HCT116 (cell line): Measurements from ENCODE around the gene PSTPIP1. TPM values are rescaled to one million over a fixed set of nuclear protein-coding genes. Genes with fewer than 3 reads are reported as not detected.

ENCODE experiments used
- ATAC-seq: fragments of 200-7000 bp; cut with Tn5 transposase; 2 replicates; pipeline ENCODE4 v1.9.1; 2020; ENCODE audit warnings: mild to moderate bottlenecking, moderate library complexity
- BruUV-seq: library from RNA; stranded (reverse); fragments of 400-500 nt; replicated peaks from 2 replicates; lab custom pipeline; 2021; lab: Mats Ljungman, UMichigan
- CTCF ChIA-PET: fragments of 300-600 bp; sonication (Branson Sonifier 250); formaldehyde crosslinking; loops from one replicate; lab custom pipeline; 2021; ENCODE audit warnings: antibody characterized with exemption; lab: Charles Lee
- POLR2A ChIA-PET: fragments of 300-600, 350-600 bp; sonication (Branson Sonifier 250); formaldehyde crosslinking; loops from one replicate; lab custom pipeline; 2021; ENCODE audit warnings: antibody characterized with exemption; lab: Charles Lee
- RAD21 ChIA-PET, 2 experiments: fragments of 300-600 bp; sonication (Branson Sonifier 250); formaldehyde crosslinking; loops; one replicate each; lab custom pipeline; 2023; ENCODE audit warnings: low total read pairs in 2 of 2; ENCODE audit not compliant: uncharacterized antibody in 2 of 2, unreplicated experiment in 2 of 2, low non-redundant PET in 1 of 2; lab: Charles Lee
- DNase-seq: peaks from one replicate; pipeline ENCODE4 v3.0.0-alpha.2; 2010; ENCODE audit warnings: low read depth, low spot score
- H2AFZ ChIP-seq: fragments of 200-600 bp; shearing (Covaris generic), sonication (generic); 2 replicates; pipeline ENCODE4 v1.6.1; 2017; ENCODE audit warnings: low read depth, mixed run types, mixed read lengths, antibody characterized with exemption, low read length; ENCODE audit not compliant: poor library complexity, severe bottlenecking
- H3K27ac ChIP-seq: 2 replicates; pipeline ENCODE4 v1.5.1; 2012; ENCODE audit warnings: low read depth, low read length
- H3K27me3 ChIP-seq: fragments of 200-600 bp; sonication (generic); 2 replicates; pipeline ENCODE4 v1.6.1; 2016; ENCODE audit warnings: mixed run types, low read length, mixed read lengths; ENCODE audit not compliant: insufficient read depth
- H3K36me3 ChIP-seq, 2 experiments: fragments of 200-500 bp in 1 of 2; fragments of 200-600 bp in 1 of 2; sonication (Bioruptor generic) in 1 of 2; sonication (generic) in 1 of 2; 2 replicates each; pipeline versions ENCODE4 v1.5.1 to v1.6.1; 2014 to 2016; ENCODE audit warnings: low read length in 2 of 2, inconsistent platforms in 1 of 2, mixed read lengths in 1 of 2, mixed run types in 1 of 2; ENCODE audit not compliant: insufficient read depth in 2 of 2, control insufficient read depth in 1 of 2
- H3K4me1 ChIP-seq, 2 experiments: fragments of 200-600 bp in 1 of 2; sonication (generic) in 1 of 2; 2 replicates each; pipeline versions ENCODE4 v1.5.1 to v1.6.1; 2012 to 2017; ENCODE audit warnings: low read length in 2 of 2, inconsistent platforms in 1 of 2, mild to moderate bottlenecking in 1 of 2, mixed read lengths in 1 of 2, mixed run types in 1 of 2, moderate library complexity in 1 of 2; ENCODE audit not compliant: insufficient read depth in 2 of 2, control insufficient read depth in 1 of 2
- H3K4me2 ChIP-seq: fragments of 200-600 bp; sonication (generic); 2 replicates; pipeline ENCODE4 v1.6.1; 2017; ENCODE audit warnings: mixed run types, low read length, mixed read lengths
- H3K4me3 ChIP-seq, 2 experiments: fragments of 200-600 bp in 1 of 2; sonication (generic) in 1 of 2; replicated peaks in 1 of 2; 2 replicates each; pipeline ENCODE4 v1.5.1; 2011 to 2016; ENCODE audit warnings: low read length in 2 of 2, control low read depth in 1 of 2, low read depth in 1 of 2, mild to moderate bottlenecking in 1 of 2, mixed read lengths in 1 of 2, mixed run types in 1 of 2
- H3K79me2 ChIP-seq: fragments of 200-600 bp; sonication (generic); 2 replicates; pipeline ENCODE4 v1.6.1; 2017; ENCODE audit warnings: mild to moderate bottlenecking, mixed run types, low read length, moderate library complexity, mixed read lengths; ENCODE audit not compliant: insufficient read depth
- H3K9ac ChIP-seq: fragments of 200-600 bp; sonication (generic); 2 replicates; pipeline ENCODE4 v1.6.1; 2016; ENCODE audit warnings: low read length, mixed read lengths
- H3K9me2 ChIP-seq: fragments of 200-600 bp; sonication (generic), shearing (Covaris generic); 2 replicates; pipeline ENCODE4 v1.6.1; 2017; ENCODE audit warnings: mixed run types, mild to moderate bottlenecking, moderate library complexity; ENCODE audit not compliant: insufficient read depth
- H3K9me3 ChIP-seq, 2 experiments: fragments of 200-500 bp in 1 of 2; fragments of 200-600 bp in 1 of 2; sonication (Bioruptor generic) in 1 of 2; sonication (generic) in 1 of 2; 2 replicates each; pipeline ENCODE4 v1.6.1; 2014 to 2017; ENCODE audit warnings: low read length in 2 of 2, mixed read lengths in 2 of 2, inconsistent platforms in 1 of 2, low read depth in 1 of 2, mild to moderate bottlenecking in 1 of 2, mixed run types in 1 of 2, moderate library complexity in 1 of 2; ENCODE audit not compliant: control insufficient read depth in 1 of 2, insufficient read depth in 1 of 2
- H4K20me1 ChIP-seq: fragments of 200-600 bp; sonication (generic), shearing (Covaris generic); 2 replicates; pipeline ENCODE4 v1.6.1; 2017; ENCODE audit warnings: mixed run types, mild to moderate bottlenecking, moderate library complexity; ENCODE audit not compliant: insufficient read depth
- CEBPB ChIP-seq: IDR thresholded peaks from 2 replicates; pipeline ENCODE4 v1.6.1; 2012; ENCODE audit warnings: low read depth
- EGR1 ChIP-seq: IDR thresholded peaks from 2 replicates; pipeline ENCODE4 v1.6.1; 2012; ENCODE audit warnings: low read depth
- ELF1 ChIP-seq: IDR thresholded peaks from 2 replicates; pipeline ENCODE4 v1.6.1; 2012; ENCODE audit warnings: low read depth, borderline replicate concordance
- EZH2 ChIP-seq: fragments of 200-600 bp; sonication (generic); IDR thresholded peaks from 2 replicates; pipeline ENCODE4 v1.6.1; 2017; ENCODE audit warnings: antibody characterized with exemption, mixed run types
- EZH2phosphoT487 ChIP-seq: fragments of 200-600 bp; IDR thresholded peaks from 2 replicates; pipeline ENCODE4 v1.6.1; 2018; ENCODE audit warnings: antibody characterized with exemption, borderline replicate concordance
- FOSL1 ChIP-seq: IDR thresholded peaks from 2 replicates; pipeline ENCODE4 v1.6.1; 2012; ENCODE audit warnings: low read depth
- POLR2AphosphoS5 ChIP-seq: IDR thresholded peaks from 2 replicates; pipeline ENCODE4 v1.6.1; 2011; ENCODE audit warnings: mild to moderate bottlenecking, low read depth, low read length, moderate library complexity
- TCF7L2 ChIP-seq: IDR thresholded peaks from 2 replicates; pipeline ENCODE4 v1.7.0; 2011; ENCODE audit warnings: borderline replicate concordance, inconsistent platforms; ENCODE audit not compliant: insufficient read depth, insufficient read length; ENCODE audit errors: extremely low read depth
- YY1 ChIP-seq: IDR thresholded peaks from 2 replicates; pipeline ENCODE4 v1.6.1; 2011; ENCODE audit warnings: low read length, low read depth, moderate library complexity, mild to moderate bottlenecking; ENCODE audit not compliant: insufficient replicate concordance; ENCODE audit errors: extremely low read depth
- ZBTB33 ChIP-seq: IDR thresholded peaks from 2 replicates; pipeline ENCODE4 v1.6.1; 2011; ENCODE audit warnings: mild to moderate bottlenecking, low read length, moderate library complexity; ENCODE audit not compliant: insufficient replicate concordance; ENCODE audit errors: extremely low read depth
- ZNF274 ChIP-seq: fragments of 200-500 bp; sonication (Bioruptor generic); IDR thresholded peaks from 2 replicates; pipeline ENCODE4 v1.6.1; 2014; ENCODE audit warnings: mild to moderate bottlenecking, low read depth, low read length, inconsistent platforms
- intact Hi-C: fragments of 100-400 bp; cut with micrococcal nuclease; formaldehyde crosslinking; loops from 2 replicates; pipeline ENCODE4 v1.10.0; 2022
- total RNA-seq: library from RNA; stranded (reverse); gene quantifications from one replicate; pipeline ENCODE4 v1.2.1, GENCODE V29; 2021; ENCODE audit not compliant: unreplicated experiment
- TF ChIP-seq, protein P1 (sequence below), 3 experiments: fragments of 200-600 bp in 1 of 3; sonication (generic) in 1 of 3; IDR thresholded peaks in 2 of 3; conservative IDR thresholded peaks in 1 of 3; 2 replicates each; pipeline ENCODE4 v1.5.1; 2012 to 2017; ENCODE audit warnings: low read depth in 2 of 3, low read length in 2 of 3, antibody characterized with exemption in 1 of 3, borderline replicate concordance in 1 of 3, control low read depth in 1 of 3, mild to moderate bottlenecking in 1 of 3, mixed read lengths in 1 of 3, mixed run types in 1 of 3, moderate library complexity in 1 of 3; ENCODE audit not compliant: insufficient read depth in 1 of 3

The PSTPIP1 gene
- total RNA-seq, 1 experiment from 2014 or later, result 0.79 TPM

DNA sequence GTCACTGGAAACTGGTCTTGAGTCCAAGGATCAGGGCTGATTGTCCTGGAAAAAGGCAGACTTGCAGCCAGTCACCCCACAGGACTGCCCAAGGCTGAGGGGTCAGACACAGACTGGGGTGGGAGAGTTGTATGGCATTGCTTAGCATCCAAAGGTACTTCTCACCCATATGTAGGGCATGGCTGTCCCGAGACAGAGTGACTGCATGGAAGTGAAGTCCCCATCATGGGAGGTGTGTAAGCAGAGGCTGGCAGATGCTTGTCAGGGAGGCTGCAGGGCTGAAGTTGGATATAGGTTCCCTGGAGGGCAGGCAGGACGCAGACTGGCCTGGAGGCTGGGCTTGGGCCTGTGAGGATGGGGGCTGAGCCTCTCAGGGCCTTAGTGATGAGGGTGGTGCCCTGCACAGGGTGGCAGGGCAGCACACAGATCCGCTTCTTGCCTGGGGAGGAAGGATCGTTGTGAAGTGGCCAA, 31.1 kb downstream of the PSTPIP1 start (continued):
- TF ChIP-seq, protein P1, sequence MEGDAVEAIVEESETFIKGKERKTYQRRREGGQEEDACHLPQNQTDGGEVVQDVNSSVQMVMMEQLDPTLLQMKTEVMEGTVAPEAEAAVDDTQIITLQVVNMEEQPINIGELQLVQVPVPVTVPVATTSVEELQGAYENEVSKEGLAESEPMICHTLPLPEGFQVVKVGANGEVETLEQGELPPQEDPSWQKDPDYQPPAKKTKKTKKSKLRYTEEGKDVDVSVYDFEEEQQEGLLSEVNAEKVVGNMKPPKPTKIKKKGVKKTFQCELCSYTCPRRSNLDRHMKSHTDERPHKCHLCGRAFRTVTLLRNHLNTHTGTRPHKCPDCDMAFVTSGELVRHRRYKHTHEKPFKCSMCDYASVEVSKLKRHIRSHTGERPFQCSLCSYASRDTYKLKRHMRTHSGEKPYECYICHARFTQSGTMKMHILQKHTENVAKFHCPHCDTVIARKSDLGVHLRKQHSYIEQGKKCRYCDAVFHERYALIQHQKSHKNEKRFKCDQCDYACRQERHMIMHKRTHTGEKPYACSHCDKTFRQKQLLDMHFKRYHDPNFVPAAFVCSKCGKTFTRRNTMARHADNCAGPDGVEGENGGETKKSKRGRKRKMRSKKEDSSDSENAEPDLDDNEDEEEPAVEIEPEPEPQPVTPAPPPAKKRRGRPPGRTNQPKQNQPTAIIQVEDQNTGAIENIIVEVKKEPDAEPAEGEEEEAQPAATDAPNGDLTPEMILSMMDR (IDR thresholded peaks at IDR 0.05 in 2 of 3, conservative IDR thresholded peaks at IDR 0.05 in 1 of 3; ENCODE audit: borderline replicate concordance in 1 of 3, insufficient read depth in 1 of 3, low read depth in 2 of 3, low read length in 2 of 3), result no peak
- TF ChIP-seq EZH2phosphoT487 (no peak), ZBTB33 (no peak)

GRCh38 chr15:77026501-77027110, 31.7 kb downstream of the PSTPIP1 start:
- H4K20me1 ChIP-seq, result no peaks in the 10 kb centered on the region
- no peak overlapping the region for H3K4me3 ChIP-seq
- H3K4me1 ChIP-seq, result peaks cover 0 to 4% of the 10 kb centered on the region in 2 experiments; a peak in 1 of 4 replicates
- H3K9ac ChIP-seq, result no peak overlapping the region
- BruUV-seq, result no TSS peak
- H3K79me2 ChIP-seq, result no peaks in the 10 kb centered on the region
- RAD21 ChIA-PET, result no interaction called here
- H3K9me2 ChIP-seq, result no peaks in the 10 kb centered on the region
- intact Hi-C loops, result no loop called here
- no peak overlapping the region for H3K27ac ChIP-seq
- POLR2A ChIA-PET, result no interaction called here
- H3K9me3 ChIP-seq, result no peaks in the 10 kb centered on the region
- TF ChIP-seq POLR2AphosphoS5, result no peak
- TF ChIP-seq YY1, result no peak
- no peak for TF ChIP-seq CEBPB
- no peak for TF ChIP-seq EGR1
- TF ChIP-seq TCF7L2, result no peak
- no peak for TF ChIP-seq EZH2
- TF ChIP-seq FOSL1, result no peak
- no peak for TF ChIP-seq ELF1
- TF ChIP-seq, protein P1 (IDR thresholded peaks at IDR 0.05 in 2 of 3, conservative IDR thresholded peaks at IDR 0.05 in 1 of 3; ENCODE audit: borderline replicate concordance in 1 of 3, insufficient read depth in 1 of 3, low read depth in 2 of 3, low read length in 2 of 3), result no peak
- TF ChIP-seq ZBTB33, result no peak
- no peak for TF ChIP-seq ZNF274
- no peak for DNase-seq
- no peaks in the 10 kb centered on the region for H3K27me3 ChIP-seq
- no peak overlapping the region for H3K4me2 ChIP-seq
- CTCF ChIA-PET, result interaction anchor here (0.8 kb wide), 1 partner anchor 8 kb away, joined by 6 read pairs; no protein-coding TSS in a partner anchor
- no peak overlapping the region for H2AFZ ChIP-seq
- no peak for ATAC-seq
- no peaks in the 10 kb centered on the region for H3K36me3 ChIP-seq
